ENCODE data around the gene MCTP1. TPM values are rescaled to one million over a fixed set of nuclear protein-coding genes. Genes with fewer than 3 reads are reported as not detected.

The MCTP1 gene
- total RNA-seq, 1 experiment from 2014 or later = 2.5 TPM

DNA sequence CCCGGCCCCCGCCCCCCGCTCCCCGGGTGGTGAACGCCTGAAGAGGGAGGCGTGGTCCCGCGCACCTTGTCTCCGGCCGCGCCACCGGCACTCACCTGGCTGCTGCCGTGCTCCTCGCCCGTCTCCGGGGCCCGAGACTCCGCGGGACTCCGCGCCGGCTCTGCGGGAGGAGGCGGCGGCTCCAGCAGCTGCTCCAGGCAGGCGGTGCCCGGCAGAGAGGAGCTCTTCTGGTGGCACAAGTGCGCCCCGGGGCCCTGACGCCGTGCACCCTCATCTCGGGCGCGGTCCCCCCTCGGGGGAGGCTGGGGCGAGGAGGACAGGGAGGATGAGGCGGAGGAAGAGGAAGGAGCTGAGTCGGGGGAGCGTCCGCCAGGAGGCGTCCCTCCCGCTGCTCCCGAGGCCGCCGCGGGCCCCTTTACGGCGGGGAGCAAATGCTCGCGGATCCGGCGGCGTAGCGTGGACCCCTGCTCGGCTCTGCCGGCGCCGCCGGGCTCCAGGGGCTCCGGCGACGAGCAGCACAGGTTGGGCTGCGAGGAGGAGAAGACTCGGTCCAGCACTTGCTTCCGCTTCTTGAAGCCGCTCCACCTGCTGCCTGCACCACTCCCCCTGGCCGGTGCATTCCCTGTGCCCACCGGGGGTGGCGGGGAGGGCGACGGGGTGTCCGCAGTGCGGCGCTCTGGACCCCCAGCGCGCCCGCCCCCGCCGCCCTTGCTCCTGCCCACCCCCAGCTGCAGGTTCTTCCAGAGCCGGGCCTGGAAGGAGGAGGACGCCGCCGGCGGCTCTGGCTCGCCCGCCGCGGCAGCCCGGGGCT is 928 bp downstream of the MCTP1 start:
- H3K27ac ChIP-seq (ENCODE audit: insufficient read length, low read depth, low read length) = no peak overlapping the region
- Mint-ChIP-seq H3K27ac (no peak overlapping the region), H3K9me3 (no peaks in the 10 kb centered on the region; a peak in 1 of 5 replicates), H3K4me3 (peak overlapping the region; percentile 64 to 88), H3K4me1 (peaks cover 39 to 40% of the 10 kb centered on the region in 2 experiments), H3K36me3 (ENCODE audit: insufficient read depth in 1 of 3, low read depth in 3 of 3) (peaks cover 0 to 1% (median 0%) of the 10 kb centered on the region in 3 experiments; a peak in 1 of 7 replicates), H3K27me3 (ENCODE audit: low read depth) (peaks cover 25% of the 10 kb centered on the region)
- H3K23me2 ChIP-seq (ENCODE audit: insufficient read length, low read depth, low read length, poor library complexity, severe bottlenecking) = peaks cover 10% of the 10 kb centered on the region
- H3K56ac ChIP-seq (ENCODE audit: insufficient read length, low read depth, low read length) = no peak overlapping the region
- H2BK15ac ChIP-seq (ENCODE audit: low read depth, low read length) = no peak overlapping the region
- H3K4me1 ChIP-seq (ENCODE audit: insufficient read depth, low read length) = peaks cover 2% of the 10 kb centered on the region; the same call in 1 of the 2 replicates
- H3K27me3 ChIP-seq (ENCODE audit: insufficient read depth, low read length) = peaks cover 6% of the 10 kb centered on the region; the same call in 1 of the 2 replicates
- no peak overlapping the region for H2BK12ac ChIP-seq (ENCODE audit: insufficient read length, low read depth, low read length)
- H3K79me1 ChIP-seq (ENCODE audit: insufficient read depth, low read depth, low read length, poor library complexity, severe bottlenecking) = no peaks in the 10 kb centered on the region
- H2AFZ ChIP-seq (ENCODE audit: low read length) = no peak overlapping the region
- H3K14ac ChIP-seq (ENCODE audit: insufficient read depth, low read length) = no peak overlapping the region
- H3K23ac ChIP-seq (ENCODE audit: insufficient read length, low read depth, low read length) = no peak overlapping the region
- no peak overlapping the region for H4K91ac ChIP-seq (ENCODE audit: insufficient read length, low read depth, low read length)
- no peak overlapping the region for H2BK120ac ChIP-seq (ENCODE audit: low read depth, low read length, poor library complexity, severe bottlenecking)
- TF ChIP-seq, protein P1, sequence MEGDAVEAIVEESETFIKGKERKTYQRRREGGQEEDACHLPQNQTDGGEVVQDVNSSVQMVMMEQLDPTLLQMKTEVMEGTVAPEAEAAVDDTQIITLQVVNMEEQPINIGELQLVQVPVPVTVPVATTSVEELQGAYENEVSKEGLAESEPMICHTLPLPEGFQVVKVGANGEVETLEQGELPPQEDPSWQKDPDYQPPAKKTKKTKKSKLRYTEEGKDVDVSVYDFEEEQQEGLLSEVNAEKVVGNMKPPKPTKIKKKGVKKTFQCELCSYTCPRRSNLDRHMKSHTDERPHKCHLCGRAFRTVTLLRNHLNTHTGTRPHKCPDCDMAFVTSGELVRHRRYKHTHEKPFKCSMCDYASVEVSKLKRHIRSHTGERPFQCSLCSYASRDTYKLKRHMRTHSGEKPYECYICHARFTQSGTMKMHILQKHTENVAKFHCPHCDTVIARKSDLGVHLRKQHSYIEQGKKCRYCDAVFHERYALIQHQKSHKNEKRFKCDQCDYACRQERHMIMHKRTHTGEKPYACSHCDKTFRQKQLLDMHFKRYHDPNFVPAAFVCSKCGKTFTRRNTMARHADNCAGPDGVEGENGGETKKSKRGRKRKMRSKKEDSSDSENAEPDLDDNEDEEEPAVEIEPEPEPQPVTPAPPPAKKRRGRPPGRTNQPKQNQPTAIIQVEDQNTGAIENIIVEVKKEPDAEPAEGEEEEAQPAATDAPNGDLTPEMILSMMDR (conservative IDR thresholded peaks at IDR 0.05) = peak; percentile 67
- H3K4me2 ChIP-seq (ENCODE audit: insufficient read depth, insufficient read length, low read length) = peak overlapping the region; percentile 95
- H3K18ac ChIP-seq (ENCODE audit: insufficient read length, low read depth, low read length) = no peak overlapping the region
- H2BK20ac ChIP-seq (ENCODE audit: low read depth, low read length, poor library complexity, severe bottlenecking) = no peak overlapping the region
- no peak overlapping the region for H2AK5ac ChIP-seq (ENCODE audit: insufficient read length, low read length)
- H3K79me2 ChIP-seq (ENCODE audit: insufficient read depth, low read length) = no peaks in the 10 kb centered on the region
- H2BK5ac ChIP-seq (ENCODE audit: insufficient read length, low read length) = no peak overlapping the region
- peak; percentile 79 for DNase-seq
- no peaks in the 10 kb centered on the region for H3K9me3 ChIP-seq (ENCODE audit: control insufficient read depth, low read depth, low read length)
- no peak overlapping the region for H3T11ph ChIP-seq (ENCODE audit: low read length)
- no peak overlapping the region for H3K9ac ChIP-seq (ENCODE audit: extremely low read depth, insufficient read length, low read length)
- no CpG with 5 or more reads among the region's 89 CpGs for WGBS (ENCODE audit: extremely low coverage, insufficient read length, low lambda C conversion rate)
- H4K20me1 ChIP-seq (ENCODE audit: control insufficient read depth, insufficient read depth, insufficient read length) = no peaks in the 10 kb centered on the region
- no peak overlapping the region for H4K5ac ChIP-seq (ENCODE audit: insufficient read length, low read depth, low read length)
- H3K4ac ChIP-seq (ENCODE audit: low read depth, low read length) = no peak overlapping the region
- H4K8ac ChIP-seq (replicated peaks; ENCODE audit: insufficient read length, low read depth, low read length) = no peak overlapping the region

All from H9 (cell line).